Loucy (cell line): ENCODE results near the gene ETFBKMT.

Experiments used
- H2AFZ ChIP-seq: fragments of 200-600 bp; sonication (generic); 2 replicates; pipeline ENCODE4 v1.6.0; 2016; ENCODE audit warnings: antibody characterized with exemption, mild to moderate bottlenecking, low read length, moderate library complexity
- H3F3A ChIP-seq: fragments of 200-600 bp; 2 replicates; pipeline ENCODE4 v1.6.0; 2016; ENCODE audit warnings: antibody characterized with exemption, low read depth, mild to moderate bottlenecking
- H3K27me3 ChIP-seq: fragments of 200-600 bp; sonication (generic); 2 replicates; pipeline ENCODE4 v1.6.1; 2014; ENCODE audit warnings: low read length, mild to moderate bottlenecking; ENCODE audit not compliant: insufficient read depth, poor library complexity, severe bottlenecking
- H3K36me3 ChIP-seq: fragments of 200-600 bp; sonication (generic); 2 replicates; pipeline ENCODE4 v1.6.1; 2016; ENCODE audit warnings: low read length; ENCODE audit not compliant: insufficient read depth
- H3K4me1 ChIP-seq: fragments of 200-600 bp; sonication (generic); 2 replicates; pipeline ENCODE4 v1.5.1; 2014; ENCODE audit warnings: low read length, mild to moderate bottlenecking; ENCODE audit not compliant: insufficient read depth, poor library complexity, severe bottlenecking
- H3K4me2 ChIP-seq: fragments of 200-600 bp; sonication (generic); 2 replicates; pipeline ENCODE4 v1.6.0; 2014; ENCODE audit warnings: antibody characterized with exemption, low read length, low read depth, mild to moderate bottlenecking; ENCODE audit not compliant: poor library complexity, severe bottlenecking
- H3K4me3 ChIP-seq: fragments of 200-600 bp; sonication (generic); 2 replicates; pipeline ENCODE4 v1.5.1; 2014; ENCODE audit warnings: low read length, mild to moderate bottlenecking, mixed read lengths; ENCODE audit not compliant: poor library complexity, severe bottlenecking
- H3K79me2 ChIP-seq: fragments of 200-600 bp; sonication (generic); 2 replicates; pipeline ENCODE4 v1.6.1; 2014; ENCODE audit warnings: low read length; ENCODE audit not compliant: insufficient read depth
- H3K9ac ChIP-seq: fragments of 200-600 bp; sonication (generic); 2 replicates; pipeline ENCODE4 v1.6.0; 2014; ENCODE audit warnings: mild to moderate bottlenecking, low read depth, low read length, moderate library complexity; ENCODE audit not compliant: poor library complexity, severe bottlenecking
- H3K9me2 ChIP-seq: fragments of 200-600 bp; sonication (generic); replicated peaks from 2 replicates; pipeline ENCODE4 v1.6.1; 2016; ENCODE audit warnings: low read depth, low read length, mixed read lengths
- H3K9me3 ChIP-seq: fragments of 200-600 bp; sonication (generic); 2 replicates; pipeline ENCODE4 v1.6.1; 2014; ENCODE audit warnings: mild to moderate bottlenecking, antibody characterized with exemption, low read length, low read depth; ENCODE audit not compliant: insufficient read depth
- H4K20me1 ChIP-seq: fragments of 200-600 bp; sonication (generic); 2 replicates; pipeline ENCODE4 v1.6.0; 2014; ENCODE audit warnings: antibody characterized with exemption, low read length, mild to moderate bottlenecking; ENCODE audit not compliant: insufficient read depth, poor library complexity, severe bottlenecking
- EZH2phosphoT487 ChIP-seq: fragments of 200-600 bp; IDR thresholded peaks from 2 replicates; pipeline ENCODE4 v1.6.1; 2018; ENCODE audit warnings: antibody characterized with exemption, mild to moderate bottlenecking, moderate library complexity, borderline replicate concordance
- TF ChIP-seq, protein P1 (sequence below): fragments of 200-600 bp; sonication (generic); conservative IDR thresholded peaks from 2 replicates; pipeline ENCODE4 v1.5.1; 2014; ENCODE audit warnings: mild to moderate bottlenecking, antibody characterized with exemption, low read length

ETFBKMT gene

DNA sequence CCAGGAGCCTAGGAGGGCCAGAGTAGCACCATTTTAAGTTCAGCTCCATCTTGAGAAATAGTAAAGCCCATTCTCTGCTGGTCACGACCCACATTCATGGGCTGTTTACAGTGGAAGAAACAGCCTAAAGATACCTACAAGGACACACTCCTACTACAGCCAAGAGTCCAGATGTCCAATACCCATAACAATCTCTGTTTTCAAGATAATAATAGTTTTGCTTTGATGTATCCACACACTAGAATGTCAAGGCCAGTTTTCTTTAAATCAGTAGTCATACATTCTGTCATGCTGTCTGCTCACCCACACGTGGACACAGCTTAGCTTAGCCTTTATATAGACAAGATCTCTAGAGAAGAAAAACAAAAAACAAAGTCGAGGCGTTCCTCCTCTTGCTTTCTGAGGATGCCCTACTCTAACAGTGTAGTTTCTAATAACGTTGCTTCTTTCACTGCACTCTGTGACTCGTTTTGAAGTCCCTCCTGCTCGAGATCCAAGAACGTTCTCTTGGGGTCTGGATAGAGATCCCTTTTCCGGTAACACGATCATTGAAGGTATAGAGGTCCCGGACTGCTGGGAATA is 17.9 kb upstream of the ETFBKMT start:
- Histone ChIP-seq H3K4me3 (no peak overlapping the region), H3K36me3 (no peaks in the 10 kb centered on the region), H3K9me3 (no peaks in the 10 kb centered on the region), H3F3A (no peaks in the 10 kb centered on the region), H3K9me2 (no peaks in the 10 kb centered on the region), H2AFZ (no peak overlapping the region), H4K20me1 (no peaks in the 10 kb centered on the region), H3K4me2 (no peak overlapping the region), H3K79me2 (no peaks in the 10 kb centered on the region), H3K9ac (no peak overlapping the region), H3K27me3 (no peaks in the 10 kb centered on the region), H3K4me1 (no peaks in the 10 kb centered on the region)
- no peak for TF ChIP-seq EZH2phosphoT487
- TF ChIP-seq, protein P1, sequence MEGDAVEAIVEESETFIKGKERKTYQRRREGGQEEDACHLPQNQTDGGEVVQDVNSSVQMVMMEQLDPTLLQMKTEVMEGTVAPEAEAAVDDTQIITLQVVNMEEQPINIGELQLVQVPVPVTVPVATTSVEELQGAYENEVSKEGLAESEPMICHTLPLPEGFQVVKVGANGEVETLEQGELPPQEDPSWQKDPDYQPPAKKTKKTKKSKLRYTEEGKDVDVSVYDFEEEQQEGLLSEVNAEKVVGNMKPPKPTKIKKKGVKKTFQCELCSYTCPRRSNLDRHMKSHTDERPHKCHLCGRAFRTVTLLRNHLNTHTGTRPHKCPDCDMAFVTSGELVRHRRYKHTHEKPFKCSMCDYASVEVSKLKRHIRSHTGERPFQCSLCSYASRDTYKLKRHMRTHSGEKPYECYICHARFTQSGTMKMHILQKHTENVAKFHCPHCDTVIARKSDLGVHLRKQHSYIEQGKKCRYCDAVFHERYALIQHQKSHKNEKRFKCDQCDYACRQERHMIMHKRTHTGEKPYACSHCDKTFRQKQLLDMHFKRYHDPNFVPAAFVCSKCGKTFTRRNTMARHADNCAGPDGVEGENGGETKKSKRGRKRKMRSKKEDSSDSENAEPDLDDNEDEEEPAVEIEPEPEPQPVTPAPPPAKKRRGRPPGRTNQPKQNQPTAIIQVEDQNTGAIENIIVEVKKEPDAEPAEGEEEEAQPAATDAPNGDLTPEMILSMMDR = no peak

DNA sequence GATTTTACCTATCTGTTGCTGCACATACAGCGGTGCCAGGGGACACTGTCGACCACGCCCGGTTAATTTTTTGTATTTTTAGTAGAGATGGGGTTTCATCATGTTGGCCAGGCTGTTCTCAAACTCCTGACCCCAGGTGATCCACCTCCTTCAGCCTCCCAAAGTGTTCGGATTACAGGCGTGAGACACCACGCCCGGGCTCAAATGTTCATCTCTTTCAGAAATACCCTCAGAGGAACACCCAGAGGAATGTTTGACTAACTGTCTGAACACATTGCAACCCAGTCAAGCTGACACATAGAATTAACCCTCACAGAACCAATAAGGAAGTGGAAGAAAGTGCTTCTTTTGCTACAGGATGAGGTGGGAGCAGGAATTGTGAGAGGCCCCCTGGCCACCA is 15.0 kb upstream of the ETFBKMT start:
- TF ChIP-seq EZH2phosphoT487 = no peak
- TF ChIP-seq, protein P1 = no peak
- H2AFZ ChIP-seq = no peak overlapping the region
- H4K20me1 ChIP-seq = no peaks in the 10 kb centered on the region
- H3K4me2 ChIP-seq = no peak overlapping the region
- H3K9me3 ChIP-seq = no peaks in the 10 kb centered on the region
- H3K4me3 ChIP-seq = no peak overlapping the region
- no peaks in the 10 kb centered on the region for H3F3A ChIP-seq
- no peaks in the 10 kb centered on the region for H3K36me3 ChIP-seq
- no peaks in the 10 kb centered on the region for H3K27me3 ChIP-seq
- H3K9me2 ChIP-seq = no peaks in the 10 kb centered on the region
- no peak overlapping the region for H3K9ac ChIP-seq
- H3K79me2 ChIP-seq = no peaks in the 10 kb centered on the region
- H3K4me1 ChIP-seq = no peaks in the 10 kb centered on the region

DNA sequence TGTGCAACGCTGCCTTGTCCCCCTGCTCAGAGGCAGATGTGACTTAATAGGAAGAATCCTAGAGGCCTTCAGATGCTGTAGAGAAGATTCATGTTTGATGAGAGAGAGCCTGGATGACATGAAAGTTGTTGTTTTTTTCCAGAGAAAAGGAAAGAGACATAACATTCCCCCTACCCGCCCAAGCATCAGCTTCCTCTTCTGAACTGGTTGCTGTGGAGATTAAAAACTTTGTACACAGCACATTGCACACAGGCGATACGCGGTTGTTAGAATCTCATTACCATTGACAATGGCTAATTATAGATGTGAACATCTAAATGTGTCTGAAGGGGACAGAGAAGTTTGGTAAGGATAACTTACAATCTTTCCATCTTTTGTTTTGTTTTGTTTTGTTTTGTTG is 13.6 kb upstream of the ETFBKMT start:
- Histone ChIP-seq H3K36me3 (no peaks in the 10 kb centered on the region), H3K9ac (no peak overlapping the region), H4K20me1 (no peaks in the 10 kb centered on the region), H3K4me2 (no peak overlapping the region), H3K9me3 (no peaks in the 10 kb centered on the region), H3K4me3 (no peak overlapping the region), H3K27me3 (no peaks in the 10 kb centered on the region), H3K9me2 (no peaks in the 10 kb centered on the region), H3F3A (no peaks in the 10 kb centered on the region), H3K4me1 (no peaks in the 10 kb centered on the region), H3K79me2 (no peaks in the 10 kb centered on the region), H2AFZ (no peak overlapping the region)
- TF ChIP-seq, protein P1 = no peak
